A549 (cell line): ENCODE measurements around the gene CERS4. TPM values are rescaled to one million over a fixed set of nuclear protein-coding genes. Genes with fewer than 3 reads are reported as not detected.

Source experiments
- ATAC-seq, 2 experiments: fragments of 200-7000 bp in 1 of 2; fragments of >200 bp in 1 of 2; cut with Nextera tagmentation in 1 of 2; cut with Tn5 transposase in 1 of 2; 3 replicates each; pipeline versions ENCODE4 v1.8.0 to v1.9.1; 2018 to 2020; ENCODE audit warnings: mild to moderate bottlenecking in 1 of 2, moderate library complexity in 1 of 2
- CTCF ChIA-PET: fragments of 300-600 bp; sonication (Branson Sonifier 250); formaldehyde crosslinking; extraction: SDS; loops from one replicate; lab custom pipeline; 2021; ENCODE audit warnings: antibody characterized with exemption, inconsistent platforms; lab: Yijun Ruan, JAX
- POLR2A ChIA-PET: fragments of 350-600 bp; formaldehyde crosslinking; extraction: SDS; loops from one replicate; lab custom pipeline; 2021; ENCODE audit warnings: antibody characterized with exemption, inconsistent platforms; lab: Yijun Ruan, JAX
- DNase-seq, 2 experiments: peaks; one replicate each; pipeline versions ENCODE4 v3.0.0 to v3.0.0-alpha.2; 2011 to 2016; ENCODE audit warnings: low read depth in 1 of 2, low spot score in 1 of 2
- FAIRE-seq: peaks from 2 replicates; lab custom pipeline; 2011; peaks lifted over from hg19 to GRCh38; lab: Jason Lieb, UNC
- H3K27ac ChIP-seq, 2 experiments: fragments of >200 bp; sonication (Bioruptor Twin); formaldehyde crosslinking; 3 replicates each; pipeline ENCODE4 v1.5.1; 2016 to 2017
- H3K4me1 ChIP-seq: fragments of >200 bp; sonication (Bioruptor Twin); formaldehyde crosslinking; 3 replicates; pipeline ENCODE4 v1.6.1; 2016
- H3K4me2 ChIP-seq: fragments of >200 bp; sonication (Bioruptor Twin); formaldehyde crosslinking; 3 replicates; pipeline ENCODE4 v1.6.1; 2016
- H3K4me3 ChIP-seq: fragments of >200 bp; sonication (Bioruptor Twin); formaldehyde crosslinking; 3 replicates; pipeline ENCODE4 v1.5.1; 2016
- H3K9me3 ChIP-seq: fragments of >200 bp; sonication (Bioruptor Twin); formaldehyde crosslinking; 3 replicates; pipeline ENCODE4 v1.6.1; 2016
- BHLHE40 ChIP-seq: IDR thresholded peaks from 2 replicates; pipeline ENCODE4 v1.6.1; 2012; ENCODE audit warnings: low read depth, low read length, inconsistent platforms
- CBX8 ChIP-seq: fragments of 200-600 bp; sonication (generic); IDR thresholded peaks from 2 replicates; pipeline ENCODE4 v1.6.1; 2016
- CEBPB ChIP-seq, 2 experiments: fragments of >200 bp in 1 of 2; sonication (Bioruptor Twin) in 1 of 2; formaldehyde crosslinking in 1 of 2; IDR thresholded peaks; 2 replicates each; pipeline ENCODE4 v1.6.1; 2012 to 2016
- CHD2 ChIP-seq: fragments of 150-350 bp; IDR thresholded peaks from 2 replicates; pipeline ENCODE4 v1.6.1; 2014; ENCODE audit warnings: low read length; ENCODE audit not compliant: partially characterized antibody
- EHMT2 ChIP-seq: fragments of 200-600 bp; sonication (generic); IDR thresholded peaks from 2 replicates; pipeline ENCODE4 v1.6.1; 2016; ENCODE audit warnings: antibody characterized with exemption, low read depth, mild to moderate bottlenecking, moderate library complexity
- ESRRA ChIP-seq: fragments of 150-350 bp; IDR thresholded peaks from 2 replicates; pipeline ENCODE4 v1.6.1; 2014; ENCODE audit warnings: mild to moderate bottlenecking, low read length, borderline replicate concordance
- GATA3 ChIP-seq: IDR thresholded peaks from 2 replicates; pipeline ENCODE4 v1.6.1; 2012; ENCODE audit warnings: borderline replicate concordance
- HEYL ChIP-seq: fragments of 250-450 bp; sonication (Bioruptor Pico); IDR thresholded peaks from 2 replicates; pipeline ENCODE4 v1.8.0; 2021; ENCODE audit warnings: mild to moderate bottlenecking, moderate library complexity
- HOXB13 ChIP-seq: fragments of 250-450 bp; sonication (Bioruptor Pico); IDR thresholded peaks from 2 replicates; pipeline ENCODE4 v1.5.0; 2020; ENCODE audit warnings: low read depth, mild to moderate bottlenecking, moderate library complexity
- MAFK ChIP-seq: fragments of 450-650 bp; IDR thresholded peaks from 2 replicates; pipeline ENCODE4 v1.6.1; 2014; ENCODE audit not compliant: partially characterized antibody
- MYC ChIP-seq: IDR thresholded peaks from 2 replicates; pipeline ENCODE4 v1.6.1; 2012; ENCODE audit warnings: mild to moderate bottlenecking, inconsistent platforms, low read length, improper control_type of control experiment, borderline replicate concordance
- NFE2L2 ChIP-seq: fragments of 150-350 bp; conservative IDR thresholded peaks from 2 replicates; pipeline ENCODE4 v1.6.1; 2014; ENCODE audit warnings: low read length
- POLR2AphosphoS2 ChIP-seq: conservative IDR thresholded peaks from 2 replicates; pipeline ENCODE4 v1.6.1; 2012; ENCODE audit warnings: low read length, improper control_type of control experiment, inconsistent platforms
- SMC3 ChIP-seq: fragments of >200 bp; sonication (Bioruptor Twin); formaldehyde crosslinking; IDR thresholded peaks from 3 replicates; pipeline ENCODE4 v1.6.1; 2018; ENCODE audit warnings: inconsistent platforms
- TFCP2L1 ChIP-seq: fragments of 250-450 bp; sonication (Bioruptor Pico); IDR thresholded peaks from 2 replicates; pipeline ENCODE4 v1.5.0; 2021; ENCODE audit warnings: mild to moderate bottlenecking
- TP53 ChIP-seq: fragments of 250-450 bp; sonication (Bioruptor Pico); IDR thresholded peaks from 2 replicates; pipeline ENCODE4 v1.5.0; 2021; ENCODE audit warnings: mild to moderate bottlenecking, moderate library complexity
- WGBS: methylation state at CpG from one replicate; pipeline ENCODE4 v1.1.6; 2017; ENCODE audit errors: missing lambda C conversion rate; 5-methylcytosine and 5-hydroxymethylcytosine counted together
- polyA plus RNA-seq, 4 experiments: library from polyadenylated mRNA; depleted of rRNA in 3 of 4; stranded (reverse); fragments of >200 nt; fragmentation: RNase III in 1 of 4; extraction: RNeasy Plus Mini Kit Qiagen cat#74134 plus additional on column Dnase treatment in 1 of 4; gene quantifications; 2 replicates in 3 of 4; 3 replicates in 1 of 4; pipeline ENCODE4 v1.2.3, GENCODE V29; 2011 to 2017
- TF ChIP-seq, protein P1 (sequence below): fragments of 200-600 bp; sonication (generic); IDR thresholded peaks from 2 replicates; pipeline ENCODE4 v1.6.1; 2016; ENCODE audit warnings: antibody characterized with exemption, mild to moderate bottlenecking, moderate library complexity
- TF ChIP-seq, protein P2 (sequence below): IDR thresholded peaks from 2 replicates; pipeline ENCODE4 v1.6.1; 2012
- TF ChIP-seq, protein P3 (sequence below): fragments of 250-450 bp; sonication (Bioruptor Pico); IDR thresholded peaks from 2 replicates; pipeline ENCODE4 v1.5.0; 2020; ENCODE audit warnings: low read depth, mild to moderate bottlenecking, moderate library complexity

The CERS4 gene
- polyA plus RNA-seq, 2 of the 4 experiments (the other 2 are of a cell fraction), result 2.1 to 5.0 TPM

DNA sequence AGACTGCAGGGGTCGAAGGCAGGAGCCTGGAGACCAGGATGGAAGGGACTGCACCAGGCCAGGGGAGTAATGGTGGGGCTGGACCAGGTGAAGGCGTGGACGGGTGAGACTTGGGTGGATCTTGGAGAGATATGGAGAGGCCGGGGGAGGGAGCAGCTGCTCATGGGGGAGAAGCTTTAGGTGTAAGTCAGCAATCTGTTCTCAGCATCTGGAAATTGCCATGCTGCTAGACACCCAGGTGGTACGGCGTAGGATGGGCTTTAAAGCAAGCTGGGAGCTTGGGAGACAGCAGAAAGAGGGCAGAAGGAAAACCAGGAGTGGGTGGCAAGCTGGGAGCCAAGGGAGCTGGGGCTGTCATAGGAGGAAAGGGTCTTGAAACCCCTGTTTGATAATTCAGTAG lies 3.0 kb downstream of the CERS4 start (continued):
- no peak for TF ChIP-seq MYC
- TF ChIP-seq, protein P1, sequence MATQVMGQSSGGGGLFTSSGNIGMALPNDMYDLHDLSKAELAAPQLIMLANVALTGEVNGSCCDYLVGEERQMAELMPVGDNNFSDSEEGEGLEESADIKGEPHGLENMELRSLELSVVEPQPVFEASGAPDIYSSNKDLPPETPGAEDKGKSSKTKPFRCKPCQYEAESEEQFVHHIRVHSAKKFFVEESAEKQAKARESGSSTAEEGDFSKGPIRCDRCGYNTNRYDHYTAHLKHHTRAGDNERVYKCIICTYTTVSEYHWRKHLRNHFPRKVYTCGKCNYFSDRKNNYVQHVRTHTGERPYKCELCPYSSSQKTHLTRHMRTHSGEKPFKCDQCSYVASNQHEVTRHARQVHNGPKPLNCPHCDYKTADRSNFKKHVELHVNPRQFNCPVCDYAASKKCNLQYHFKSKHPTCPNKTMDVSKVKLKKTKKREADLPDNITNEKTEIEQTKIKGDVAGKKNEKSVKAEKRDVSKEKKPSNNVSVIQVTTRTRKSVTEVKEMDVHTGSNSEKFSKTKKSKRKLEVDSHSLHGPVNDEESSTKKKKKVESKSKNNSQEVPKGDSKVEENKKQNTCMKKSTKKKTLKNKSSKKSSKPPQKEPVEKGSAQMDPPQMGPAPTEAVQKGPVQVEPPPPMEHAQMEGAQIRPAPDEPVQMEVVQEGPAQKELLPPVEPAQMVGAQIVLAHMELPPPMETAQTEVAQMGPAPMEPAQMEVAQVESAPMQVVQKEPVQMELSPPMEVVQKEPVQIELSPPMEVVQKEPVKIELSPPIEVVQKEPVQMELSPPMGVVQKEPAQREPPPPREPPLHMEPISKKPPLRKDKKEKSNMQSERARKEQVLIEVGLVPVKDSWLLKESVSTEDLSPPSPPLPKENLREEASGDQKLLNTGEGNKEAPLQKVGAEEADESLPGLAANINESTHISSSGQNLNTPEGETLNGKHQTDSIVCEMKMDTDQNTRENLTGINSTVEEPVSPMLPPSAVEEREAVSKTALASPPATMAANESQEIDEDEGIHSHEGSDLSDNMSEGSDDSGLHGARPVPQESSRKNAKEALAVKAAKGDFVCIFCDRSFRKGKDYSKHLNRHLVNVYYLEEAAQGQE, result no peak
- no peak for TF ChIP-seq BHLHE40
- TF ChIP-seq CBX8, result no peak
- TF ChIP-seq HOXB13 (CRISPR knock-in tag), result no peak
- no peak for TF ChIP-seq EHMT2

DNA sequence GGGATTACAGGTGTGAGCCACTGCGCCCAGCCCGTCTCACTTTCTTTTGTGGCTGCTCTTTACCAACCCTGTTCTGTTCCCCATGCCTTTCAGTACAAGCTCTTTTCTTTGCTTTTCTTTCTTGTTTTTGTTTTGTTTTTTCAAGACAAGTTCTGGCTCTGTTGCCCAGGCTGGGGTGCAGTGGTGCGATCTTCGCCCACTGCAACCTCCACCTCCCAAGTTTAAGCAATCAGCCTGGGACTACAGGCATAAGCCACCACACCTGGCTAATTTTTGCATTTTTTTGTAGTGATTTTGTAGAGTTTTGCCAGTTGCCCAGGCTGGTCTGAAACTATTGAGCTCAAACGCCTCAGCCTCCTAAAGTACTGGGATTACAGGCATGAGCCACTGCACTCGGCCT lies 3.7 kb downstream of the CERS4 start:
- 82% methylated on average over 6 of the region's 6 CpGs for WGBS
- FAIRE-seq (no peak), ATAC-seq (no peak)

DNA sequence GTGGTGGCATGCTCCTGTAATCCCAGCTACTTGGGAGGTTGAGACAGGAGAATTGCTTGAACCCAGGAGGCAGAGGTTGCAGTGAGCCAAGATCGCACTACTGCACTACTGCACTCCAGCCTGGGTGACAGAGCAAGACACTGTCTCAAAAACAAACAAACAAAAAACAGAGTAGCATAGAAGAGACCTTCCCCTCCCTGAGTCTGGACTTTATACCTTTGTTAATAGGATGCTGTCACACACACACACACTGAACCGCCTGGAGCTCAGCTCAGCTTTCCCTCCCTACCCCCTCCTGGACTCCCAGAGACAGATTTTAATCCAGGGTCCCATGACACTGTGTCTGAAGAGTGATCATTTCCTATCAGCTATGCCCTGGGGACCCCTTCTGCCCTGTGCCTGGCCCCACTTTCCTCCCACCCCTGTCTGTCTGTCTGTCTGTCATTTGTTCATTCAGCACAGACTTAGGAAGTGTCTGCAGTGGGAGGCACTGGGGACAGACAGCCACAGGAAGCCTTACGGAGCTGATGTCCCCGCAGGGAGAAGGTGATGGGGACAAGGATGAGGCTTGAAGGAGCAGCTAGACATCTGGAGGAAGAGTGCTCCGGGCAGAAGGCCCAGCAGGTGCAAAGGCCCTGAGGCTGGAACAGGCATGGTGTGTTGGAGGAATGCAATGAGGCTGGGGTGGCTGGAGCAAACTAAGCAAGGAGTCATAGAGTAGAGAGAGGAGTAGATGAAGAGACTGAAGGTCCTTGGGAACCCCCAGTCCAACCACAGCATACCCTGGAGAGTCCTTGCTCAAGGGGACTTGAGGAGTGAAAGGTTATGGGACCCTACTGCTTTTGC lies 4.9 kb downstream of the CERS4 start:
- no peak for ATAC-seq
- CTCF ChIA-PET, result interaction anchor here (0.9 to 1.6 kb wide), 2 partner anchors 39 to 55 kb away, joined by 3 read pairs; no protein-coding TSS in a partner anchor
- WGBS, result 82% methylated on average over 5 of the region's 5 CpGs

More for the DNA sequence above, 3.7 kb downstream of the CERS4 start:
- Histone ChIP-seq H3K4me3 (no peak overlapping the region), H3K27ac (no peak overlapping the region), H3K4me2 (no peak overlapping the region)
- ChIA-PET POLR2A (no interaction called here), CTCF (interaction anchor here (0.8 to 1.5 kb wide), 2 partner anchors 54 to 269 kb away, joined by 3 to 6 read pairs; partner anchors contain the start of gene TIMM44)
- no peak for DNase-seq
- no peak for TF ChIP-seq CEBPB (IDR thresholded peaks at IDR 0.05)
- TF ChIP-seq, protein P2, sequence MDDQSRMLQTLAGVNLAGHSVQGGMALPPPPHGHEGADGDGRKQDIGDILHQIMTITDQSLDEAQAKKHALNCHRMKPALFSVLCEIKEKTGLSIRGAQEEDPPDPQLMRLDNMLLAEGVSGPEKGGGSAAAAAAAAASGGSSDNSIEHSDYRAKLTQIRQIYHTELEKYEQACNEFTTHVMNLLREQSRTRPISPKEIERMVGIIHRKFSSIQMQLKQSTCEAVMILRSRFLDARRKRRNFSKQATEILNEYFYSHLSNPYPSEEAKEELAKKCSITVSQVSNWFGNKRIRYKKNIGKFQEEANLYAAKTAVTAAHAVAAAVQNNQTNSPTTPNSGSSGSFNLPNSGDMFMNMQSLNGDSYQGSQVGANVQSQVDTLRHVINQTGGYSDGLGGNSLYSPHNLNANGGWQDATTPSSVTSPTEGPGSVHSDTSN, result no peak
- TF ChIP-seq MAFK, result no peak
- no peak for TF ChIP-seq TP53 (CRISPR knock-in tag)
- TF ChIP-seq, protein P3, sequence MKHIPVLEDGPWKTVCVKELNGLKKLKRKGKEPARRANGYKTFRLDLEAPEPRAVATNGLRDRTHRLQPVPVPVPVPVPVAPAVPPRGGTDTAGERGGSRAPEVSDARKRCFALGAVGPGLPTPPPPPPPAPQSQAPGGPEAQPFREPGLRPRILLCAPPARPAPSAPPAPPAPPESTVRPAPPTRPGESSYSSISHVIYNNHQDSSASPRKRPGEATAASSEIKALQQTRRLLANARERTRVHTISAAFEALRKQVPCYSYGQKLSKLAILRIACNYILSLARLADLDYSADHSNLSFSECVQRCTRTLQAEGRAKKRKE (CRISPR knock-in tag), result no peak
- no peak for TF ChIP-seq CHD2
- TF ChIP-seq MYC, result no peak
- no peak for TF ChIP-seq POLR2AphosphoS2
- TF ChIP-seq TFCP2L1, result no peak
- no peak for TF ChIP-seq SMC3
- no peak for TF ChIP-seq ESRRA
- TF ChIP-seq, all 56 proteins: peak for 0
- H3K9me3 ChIP-seq, result no peaks in the 10 kb centered on the region
- H3K4me1 ChIP-seq, result peaks cover 4% of the 10 kb centered on the region; the same call in 1 of the 3 replicates

More for the DNA sequence above, 4.9 kb downstream of the CERS4 start:
- no peak for TF ChIP-seq GATA3
- no peak for TF ChIP-seq EHMT2
- no peak for TF ChIP-seq HEYL
- TF ChIP-seq NFE2L2, result no peak
- Histone ChIP-seq H3K4me3 (no peak overlapping the region), H3K27ac (no peak overlapping the region), H3K4me2 (no peak overlapping the region), H3K4me1 (no peaks in the 10 kb centered on the region), H3K9me3 (no peaks in the 10 kb centered on the region)
- DNase-seq, result no peak
- no peak for FAIRE-seq
- POLR2A ChIA-PET, result no interaction called here
